ENCODE data around the gene KLF13. TPM values are rescaled to one million over a fixed set of nuclear protein-coding genes. Genes with fewer than 3 reads are reported as not detected.

Gene KLF13
- total and polyA plus RNA-seq, 11 donors: 22.4 to 74.0 (median 56.4) TPM

- Histone ChIP-seq H3K27me3 (no peaks in the 10 kb centered on the region), H3K4me3 (peak overlapping the region in 1 of 12 donors; percentile 80), H3K9me3 (peaks cover 0 to 6% (median 0%) of the 10 kb centered on the region in 12 donors), H3K4me1 (peaks cover 0 to 40% (median 17%) of the 10 kb centered on the region in 12 donors), H3K36me3 (no peaks in the 10 kb centered on the region), H3K27ac (peak overlapping the region in 6 of 12 donors; percentile 98 to 100 (median 100))
- intact Hi-C loops (cut with DNase I): loop anchor here in 6 of 10 donors (2.0 to 10.0 kb wide), 9 partner anchors 73 to 329 kb away; partner anchors contain the start of gene MTMR10 (in 1 of the 6)
- no peak for TF ChIP-seq POLR2A (IDR thresholded peaks at IDR 0.05)
- TF ChIP-seq, protein P1, sequence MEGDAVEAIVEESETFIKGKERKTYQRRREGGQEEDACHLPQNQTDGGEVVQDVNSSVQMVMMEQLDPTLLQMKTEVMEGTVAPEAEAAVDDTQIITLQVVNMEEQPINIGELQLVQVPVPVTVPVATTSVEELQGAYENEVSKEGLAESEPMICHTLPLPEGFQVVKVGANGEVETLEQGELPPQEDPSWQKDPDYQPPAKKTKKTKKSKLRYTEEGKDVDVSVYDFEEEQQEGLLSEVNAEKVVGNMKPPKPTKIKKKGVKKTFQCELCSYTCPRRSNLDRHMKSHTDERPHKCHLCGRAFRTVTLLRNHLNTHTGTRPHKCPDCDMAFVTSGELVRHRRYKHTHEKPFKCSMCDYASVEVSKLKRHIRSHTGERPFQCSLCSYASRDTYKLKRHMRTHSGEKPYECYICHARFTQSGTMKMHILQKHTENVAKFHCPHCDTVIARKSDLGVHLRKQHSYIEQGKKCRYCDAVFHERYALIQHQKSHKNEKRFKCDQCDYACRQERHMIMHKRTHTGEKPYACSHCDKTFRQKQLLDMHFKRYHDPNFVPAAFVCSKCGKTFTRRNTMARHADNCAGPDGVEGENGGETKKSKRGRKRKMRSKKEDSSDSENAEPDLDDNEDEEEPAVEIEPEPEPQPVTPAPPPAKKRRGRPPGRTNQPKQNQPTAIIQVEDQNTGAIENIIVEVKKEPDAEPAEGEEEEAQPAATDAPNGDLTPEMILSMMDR (IDR thresholded peaks at IDR 0.05): no peak
- ATAC-seq (no peak), DNase-seq (no peak)
- 71 to 76% (median 75%) methylated on average over 5 of the region's 5 CpGs for WGBS, 4 donors
Measured at GRCh38 chr15:31324186-31324585, 2.4 kb upstream of the KLF13 start.

GRCh38 chr15:31324806-31325594 lies 1.6 kb upstream of the KLF13 start:
- 43 to 51% (median 48%) methylated on average over 21 to 23 of the region's 23 CpGs for WGBS, 4 donors
- peak overlapping the region; percentile 42 to 96 (median 84) for H3K4me3 ChIP-seq
- H3K9me3 ChIP-seq: peaks cover 0 to 6% (median 0%) of the 10 kb centered on the region in 12 donors
- peaks cover 0 to 43% (median 25%) of the 10 kb centered on the region in 12 donors for H3K4me1 ChIP-seq
- intact Hi-C loops (cut with DNase I): loop anchor here (2.0 to 10.0 kb wide), 12 partner anchors 37 to 330 kb away; partner anchors contain the start of gene MTMR10 (in 1 of the 10)
- no peaks in the 10 kb centered on the region for H3K36me3 ChIP-seq
- H3K27ac ChIP-seq: peak overlapping the region; percentile 98 to 100 (median 100)
- DNase-seq (peak in 1 of 5 donors; percentile 41), ATAC-seq (no peak)
- TF ChIP-seq POLR2A (IDR thresholded peaks at IDR 0.05): no peak
- TF ChIP-seq, protein P1 (IDR thresholded peaks at IDR 0.05): no peak
- H3K27me3 ChIP-seq: no peaks in the 10 kb centered on the region

- ATAC-seq: peak; percentile 2 to 35 (median 26)
Measured at GRCh38 chr15:31325595-31326155, 960 bp upstream of the KLF13 start.

More at GRCh38 chr15:31325595-31326155, 960 bp upstream of the KLF13 start:
- Histone ChIP-seq H3K36me3 (peaks cover 0 to 4% (median 0%) of the 10 kb centered on the region in 9 donors), H3K4me1 (peaks cover 0 to 45% (median 32%) of the 10 kb centered on the region in 12 donors), H3K27me3 (no peaks in the 10 kb centered on the region), H3K27ac (peak overlapping the region; percentile 98 to 100 (median 100)), H3K4me3 (peak overlapping the region; percentile 42 to 96 (median 84)), H3K9me3 (peaks cover 0 to 6% (median 0%) of the 10 kb centered on the region in 12 donors)
- intact Hi-C loops (cut with DNase I): loop anchor here in 9 of 10 donors (1.0 to 10.0 kb wide), 20 partner anchors 27 to 331 kb away; partner anchors contain the start of gene MTMR10 (in 1 of the 9)
- no peak for TF ChIP-seq POLR2A (IDR thresholded peaks at IDR 0.05)
- TF ChIP-seq, protein P1 (IDR thresholded peaks at IDR 0.05): no peak
- DNase-seq: peak; percentile 80 to 91 (median 89)
- 0 to 1% (median 0%) methylated on average over 14 to 58 of the region's 58 CpGs; no CpG with 5 or more reads in 1 of the 4 donors for WGBS, 4 donors
